ENCODE results near the gene SUCLA2. TPM values are rescaled to one million over a fixed set of nuclear protein-coding genes. Genes with fewer than 3 reads are reported as not detected.
"Not testable (repeated sequence)": the region's sequence is repeated elsewhere in the genome, so short reads cannot be mapped to it uniquely, and the experiment has no call there.

Gene SUCLA2
- polyA plus RNA-seq, 3 donors: 78.0 to 97.1 (median 88.5) TPM

GRCh38 chr13:48004201-48004600, 3.1 kb upstream of the SUCLA2 start:
- no peak for DNase-seq

GRCh38 chr13:48001999-48002398, 926 bp upstream of the SUCLA2 start:
- not testable (repeated sequence) for DNase-seq

DNA sequence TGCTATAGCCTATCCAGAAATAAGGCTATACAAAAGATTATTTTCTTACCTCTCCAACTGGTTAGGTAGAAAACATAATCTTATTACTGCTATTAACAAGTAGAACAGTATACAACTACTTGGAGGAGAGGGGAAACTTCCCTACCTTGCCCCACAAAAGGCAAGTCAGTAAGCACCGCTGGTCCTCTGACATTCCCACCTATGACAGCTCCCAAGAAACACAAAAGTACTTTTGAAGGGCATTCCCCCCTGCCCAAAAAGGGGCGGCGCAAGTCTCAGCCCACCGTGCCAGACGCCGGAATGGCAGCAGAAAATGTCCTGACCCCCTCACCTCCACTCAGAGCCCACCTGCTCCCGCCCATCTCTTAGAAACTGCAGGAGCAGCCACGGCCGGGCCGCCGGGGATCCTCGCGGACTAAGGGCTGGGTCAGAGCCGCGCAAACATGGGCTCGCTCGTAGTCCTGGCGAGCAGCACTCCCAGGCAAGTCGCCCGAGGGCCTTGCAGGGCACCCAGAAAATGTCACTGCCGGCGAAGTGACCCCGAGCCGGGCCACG, 437 bp downstream of the SUCLA2 start:
- DNase-seq: peak; percentile 22

DNA sequence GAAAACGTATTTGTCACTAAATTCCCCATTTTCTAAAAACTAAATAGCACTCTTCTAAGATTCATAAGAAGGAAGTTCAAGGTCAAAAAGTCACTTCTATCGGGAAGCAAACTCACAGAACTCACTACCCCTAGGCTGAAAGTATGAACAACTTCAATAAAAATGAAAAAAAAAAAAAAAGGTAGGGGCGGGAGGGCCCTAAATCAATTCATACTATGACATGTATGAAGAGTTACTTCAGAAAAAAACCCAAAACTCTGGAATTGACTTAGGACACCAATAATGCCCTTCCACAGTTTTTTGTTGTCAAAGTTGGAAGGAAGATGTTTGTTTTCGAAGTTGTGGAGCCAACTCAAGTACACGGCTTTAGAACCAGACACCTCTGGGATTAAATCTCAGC, 1.1 kb downstream of the SUCLA2 start:
- no peak for DNase-seq

DNA sequence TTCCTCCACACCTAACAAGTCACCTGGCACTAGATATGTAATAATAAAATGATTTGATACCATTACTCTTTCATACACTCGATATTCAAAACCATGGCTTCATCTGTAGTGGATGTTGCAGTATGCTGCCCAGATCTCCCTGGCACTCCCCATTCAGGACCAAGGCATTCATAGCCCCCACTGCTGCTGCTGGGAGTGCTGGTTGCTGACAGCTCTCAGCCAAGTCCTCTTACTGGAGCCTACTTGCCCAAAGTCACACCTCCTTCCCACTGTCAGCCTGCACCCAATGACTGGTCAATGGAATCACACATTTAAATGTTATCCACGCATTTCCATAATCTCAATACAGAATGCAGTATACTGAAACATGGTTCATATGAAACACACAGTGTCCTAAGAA, 3.7 kb downstream of the SUCLA2 start:
- DNase-seq: no peak

- DNase-seq: no peak
Measured at GRCh38 chr13:47991859-47992258, 9.2 kb downstream of the SUCLA2 start.

DNA sequence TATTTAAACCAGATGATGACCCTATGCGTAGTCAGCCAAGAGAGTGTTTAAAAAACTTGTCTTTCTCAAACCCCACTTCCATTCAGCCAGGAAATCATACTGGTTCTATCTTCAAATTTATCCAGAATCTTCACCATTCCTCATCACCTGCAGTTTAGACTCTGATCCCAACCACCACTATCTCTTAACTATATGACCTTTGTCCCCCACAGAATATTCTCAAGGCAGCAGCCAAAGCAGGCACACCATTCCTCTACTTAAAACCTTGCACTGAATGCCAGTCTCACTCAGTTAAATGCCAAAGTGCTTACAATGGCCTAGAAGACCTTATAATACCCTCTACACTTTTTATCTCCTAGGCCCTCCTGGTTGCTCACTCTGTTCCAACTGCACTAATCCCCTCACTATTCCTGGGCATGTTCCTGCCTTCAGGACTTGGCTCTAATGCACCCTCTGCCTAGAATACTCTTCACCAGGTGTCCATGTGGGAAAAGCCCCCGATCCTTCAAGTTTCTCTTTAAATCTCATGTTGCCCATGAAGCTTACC, 10.1 kb downstream of the SUCLA2 start:
- no peak for DNase-seq

GRCh38 chr13:47990427-47990826, 10.6 kb downstream of the SUCLA2 start:
- DNase-seq: no peak

DNA sequence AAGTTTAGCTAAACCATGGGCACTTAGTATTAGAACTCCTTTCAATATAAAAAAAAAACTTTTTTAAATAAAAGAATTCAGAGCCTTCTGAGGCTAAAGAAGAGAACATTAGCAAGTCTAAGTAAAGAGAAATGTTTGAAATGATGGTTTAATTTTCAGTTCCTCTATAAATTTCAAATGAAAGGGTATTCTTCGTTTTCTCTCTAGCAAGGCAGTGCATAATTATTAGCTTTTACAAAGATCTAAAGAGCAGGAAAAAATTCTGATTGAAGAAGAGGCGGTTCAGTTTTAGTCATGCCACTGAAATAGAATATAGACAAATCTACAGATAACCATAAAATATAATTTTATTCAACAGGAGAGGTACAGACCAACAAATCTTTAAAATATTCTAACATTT, 18.0 kb downstream of the SUCLA2 start:
- no peak for DNase-seq

- no peak for DNase-seq
Measured at GRCh38 chr13:47976325-47976724, 24.7 kb downstream of the SUCLA2 start.

DNA sequence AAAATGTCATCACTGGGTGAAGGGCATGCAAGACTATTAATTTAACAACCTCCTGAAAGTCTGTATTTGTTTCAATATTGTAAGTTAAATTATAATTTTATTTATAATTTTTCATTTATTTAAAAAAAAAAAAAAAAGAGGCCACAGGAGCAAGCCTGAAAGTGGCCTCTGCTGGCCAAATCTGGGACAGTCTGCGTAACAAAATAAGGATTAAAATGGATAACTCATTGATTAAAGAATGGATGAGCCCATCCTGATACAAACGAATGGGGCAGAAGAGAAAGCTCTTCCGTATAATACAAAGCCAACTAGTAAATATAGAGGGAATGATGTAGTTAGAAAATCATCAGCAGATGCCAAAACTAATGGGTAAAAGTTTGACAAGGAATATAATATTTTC, 36.2 kb downstream of the SUCLA2 start:
- no peak for DNase-seq

GRCh38 chr13:47962237-47962636, 38.8 kb downstream of the SUCLA2 start:
- DNase-seq: no peak

- DNase-seq: no peak
Measured at GRCh38 chr13:47959468-47960247, 41.4 kb downstream of the SUCLA2 start.

- no peak for DNase-seq
Measured at GRCh38 chr13:47957073-47957472, 44.0 kb downstream of the SUCLA2 start.

DNA sequence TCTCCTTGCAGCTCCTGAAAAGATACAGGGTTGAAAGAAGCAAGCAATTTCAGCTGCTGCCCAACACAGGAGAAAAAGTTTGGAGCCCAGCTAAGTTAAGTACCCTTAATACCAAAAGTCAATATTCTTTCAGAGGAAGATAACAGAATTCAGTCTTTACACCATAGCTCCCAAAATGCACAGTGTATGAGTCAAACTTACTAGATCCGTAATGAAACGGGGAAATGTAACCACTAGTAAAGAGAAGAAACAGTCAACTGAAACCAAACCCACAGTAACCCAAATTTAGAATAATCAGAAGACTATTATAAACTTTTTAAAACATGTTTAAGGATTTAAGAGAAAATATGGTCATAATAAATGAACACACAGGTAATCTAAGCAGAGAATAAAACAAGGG, 45.2 kb downstream of the SUCLA2 start:
- DNase-seq: no peak

DNA sequence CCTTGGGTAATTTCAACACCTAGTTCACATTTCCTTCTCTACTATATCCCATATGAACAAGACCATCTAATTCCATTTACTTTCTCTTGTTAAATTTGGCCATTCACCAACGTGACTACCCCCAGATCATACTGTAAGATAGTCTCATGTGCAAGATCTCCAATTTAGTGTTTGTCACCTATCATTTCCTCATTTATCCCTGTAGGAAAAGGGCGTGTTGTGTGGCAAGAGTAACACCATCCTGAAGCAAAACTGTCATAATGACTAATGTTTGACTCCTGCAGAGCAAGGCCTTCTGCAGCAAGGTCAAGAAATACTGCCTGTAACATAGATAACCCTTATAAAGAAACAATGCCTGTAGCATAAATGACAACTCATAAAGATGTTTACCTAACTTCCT, 51.3 kb downstream of the SUCLA2 start:
- DNase-seq: no peak

DNA sequence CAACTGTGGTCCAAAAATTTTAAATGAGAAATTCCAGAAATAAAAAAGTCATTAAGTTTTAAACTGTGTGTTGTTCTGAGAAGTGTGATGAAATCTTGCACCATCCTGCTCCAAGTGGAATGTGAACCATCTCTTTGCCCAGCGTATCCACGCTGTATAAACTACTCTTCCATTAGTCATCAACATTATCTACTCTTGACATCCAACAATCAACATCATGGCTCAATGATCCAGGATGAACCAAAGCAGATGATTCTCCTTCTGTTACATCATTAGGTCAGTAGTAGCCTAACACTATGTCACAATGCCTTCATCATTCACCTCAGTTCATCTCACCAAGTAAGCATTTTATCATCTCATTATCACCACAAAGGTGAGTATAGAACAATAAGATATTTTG, 55.3 kb downstream of the SUCLA2 start:
- DNase-seq: no peak

- DNase-seq: not testable (repeated sequence)
Measured at GRCh38 chr13:47945146-47945545, 55.9 kb downstream of the SUCLA2 start.

DNA sequence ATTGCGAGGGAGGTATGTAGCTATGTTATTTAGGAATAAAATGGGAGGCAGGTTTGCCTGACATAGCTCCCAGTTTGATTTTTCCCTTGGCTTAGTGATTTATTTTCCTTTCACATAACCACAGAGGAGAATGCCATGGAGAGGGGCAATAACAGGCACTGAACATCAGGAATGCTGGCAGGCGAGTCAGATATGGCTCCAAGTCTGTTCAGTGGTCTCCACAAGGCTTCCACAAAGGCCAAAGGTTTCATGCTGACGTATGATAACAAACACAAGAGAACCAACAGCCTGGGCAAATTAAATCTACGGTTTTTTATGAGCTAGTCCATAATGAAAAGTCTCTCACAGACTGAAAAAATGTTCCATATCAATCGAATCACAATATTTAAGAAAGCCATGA, 66.7 kb downstream of the SUCLA2 start:
- DNase-seq: no peak

- DNase-seq: peak; percentile 11
Measured at GRCh38 chr13:47932950-47933923, 67.8 kb downstream of the SUCLA2 start.

GRCh38 chr13:47930649-47931165, 70.4 kb downstream of the SUCLA2 start:
- no peak for DNase-seq

DNA sequence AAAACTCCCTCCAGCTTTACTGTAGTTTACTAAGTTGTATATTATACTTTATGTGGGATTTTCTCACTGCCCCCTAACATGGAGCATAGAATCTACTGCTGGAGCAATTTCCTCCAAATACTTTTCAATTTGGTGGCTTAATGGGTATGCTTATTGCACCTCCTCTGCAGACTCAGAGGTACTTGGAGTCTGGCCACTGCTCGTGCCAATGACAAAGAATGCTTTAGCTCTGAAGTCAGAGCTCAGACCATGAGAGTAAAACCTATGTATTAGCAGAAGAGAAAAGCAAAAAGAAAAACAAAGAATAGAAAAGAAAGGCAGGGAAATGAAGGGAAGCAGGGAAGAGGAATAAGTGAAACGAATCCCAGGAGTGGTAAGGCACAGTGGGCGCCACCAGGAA, 71.9 kb downstream of the SUCLA2 start:
- no peak for DNase-seq
